Smooth muscle cell (in vitro differentiated cells): ENCODE measurements around the gene MYO7B. TPM values are rescaled to one million over a fixed set of nuclear protein-coding genes. Genes with fewer than 3 reads are reported as not detected.

Source experiments
- DNase-seq: peaks from one replicate; lab custom pipeline; 2025; ENCODE audit not compliant: unreplicated experiment; lab: John Stamatoyannopoulos, UW
- H2AFZ ChIP-seq: fragments of 200-600 bp; sonication (generic); 2 replicates; pipeline ENCODE4 v1.6.0; 2016; ENCODE audit warnings: antibody characterized with exemption, low read depth, mild to moderate bottlenecking
- H3F3A ChIP-seq: fragments of 200-600 bp; sonication (generic); 2 replicates; pipeline ENCODE4 v1.6.0; 2017; ENCODE audit warnings: antibody characterized with exemption, low read depth
- H3K27ac ChIP-seq: fragments of 200-600 bp; sonication (generic); 2 replicates; pipeline ENCODE4 v1.5.1; 2016; ENCODE audit warnings: low read depth, mild to moderate bottlenecking
- H3K27me3 ChIP-seq: fragments of 200-600 bp; sonication (generic); 2 replicates; pipeline ENCODE4 v1.6.1; 2016; ENCODE audit warnings: low read depth, mild to moderate bottlenecking
- H3K36me3 ChIP-seq: fragments of 200-600 bp; sonication (generic); 2 replicates; pipeline ENCODE4 v1.5.1; 2016; ENCODE audit warnings: low read depth
- H3K4me1 ChIP-seq: fragments of 200-600 bp; sonication (generic); 2 replicates; pipeline ENCODE4 v1.5.1; 2016; ENCODE audit warnings: low read depth
- H3K4me2 ChIP-seq: fragments of 200-600 bp; sonication (generic); 2 replicates; pipeline ENCODE4 v1.6.0; 2016; ENCODE audit warnings: mild to moderate bottlenecking
- H3K4me3 ChIP-seq: fragments of 200-600 bp; sonication (generic); 2 replicates; pipeline ENCODE4 v1.5.1; 2016; ENCODE audit warnings: mild to moderate bottlenecking
- H3K79me2 ChIP-seq: fragments of 200-600 bp; sonication (generic); 2 replicates; pipeline ENCODE4 v1.6.0; 2016; ENCODE audit warnings: low read depth, mild to moderate bottlenecking
- H3K9ac ChIP-seq: fragments of 200-600 bp; sonication (generic); 2 replicates; pipeline ENCODE4 v1.6.0; 2016; ENCODE audit warnings: low read depth
- H3K9me3 ChIP-seq: fragments of 200-600 bp; sonication (generic); replicated peaks from 2 replicates; pipeline ENCODE4 v1.5.1; 2016; ENCODE audit warnings: low read depth
- H4K20me1 ChIP-seq: fragments of 200-600 bp; sonication (generic); 2 replicates; pipeline ENCODE4 v1.6.0; 2016; ENCODE audit warnings: low read depth
- CTCF ChIP-seq: fragments of 200-600 bp; sonication (generic); IDR thresholded peaks from 2 replicates; pipeline ENCODE4 v1.5.1; 2017; ENCODE audit warnings: borderline replicate concordance, mild to moderate bottlenecking, antibody characterized with exemption; ENCODE audit not compliant: insufficient read depth, poor library complexity, severe bottlenecking
- WGBS: methylation state at CpG from one replicate; pipeline ENCODE4 v1.1.7; 2016; ENCODE audit warnings: low lambda C conversion rate; 5-methylcytosine and 5-hydroxymethylcytosine counted together
- polyA plus RNA-seq: library from polyadenylated mRNA; unstranded; fragments of >200 nt; fragmentation: Nextera tagmentation; extraction: Ambion mirVana; gene quantifications from 2 replicates; pipeline ENCODE4 v1.2.1, GENCODE V29; 2016
- total RNA-seq: library from RNA; depleted of rRNA; stranded (reverse); fragments of >200 nt; gene quantifications from 2 replicates; pipeline ENCODE4 v1.2.3, GENCODE V29; 2014

The MYO7B gene
- total and polyA plus RNA-seq, 2 experiments from 2014 or later: 0.09 to 0.35 TPM

GRCh38 chr2:127678531-127678930 is 143.0 kb downstream of the MYO7B start:
- Histone ChIP-seq H3K4me2 (no peak overlapping the region), H3K4me1 (peaks cover 7% of the 10 kb centered on the region), H3K36me3 (no peaks in the 10 kb centered on the region), H2AFZ (no peak overlapping the region), H4K20me1 (no peaks in the 10 kb centered on the region), H3K9me3 (no peaks in the 10 kb centered on the region), H3K27ac (no peak overlapping the region), H3K4me3 (no peak overlapping the region), H3F3A (peaks cover 10% of the 10 kb centered on the region), H3K27me3 (peaks cover 13% of the 10 kb centered on the region), H3K9ac (no peak overlapping the region), H3K79me2 (no peaks in the 10 kb centered on the region)
- TF ChIP-seq CTCF: no peak
- 90% methylated on average over 10 of the region's 10 CpGs for WGBS
- no peak for DNase-seq

GRCh38 chr2:127678991-127679390 is 143.5 kb downstream of the MYO7B start:
- Histone ChIP-seq H2AFZ (no peak overlapping the region), H3K27me3 (peaks cover 13% of the 10 kb centered on the region), H4K20me1 (no peaks in the 10 kb centered on the region), H3K9ac (no peak overlapping the region), H3K9me3 (no peaks in the 10 kb centered on the region), H3K27ac (no peak overlapping the region), H3K4me1 (peaks cover 7% of the 10 kb centered on the region), H3K4me2 (no peak overlapping the region), H3K79me2 (no peaks in the 10 kb centered on the region), H3F3A (peaks cover 12% of the 10 kb centered on the region), H3K4me3 (no peak overlapping the region), H3K36me3 (no peaks in the 10 kb centered on the region)
- no peak for TF ChIP-seq CTCF
- 89% methylated on average over 6 of the region's 6 CpGs for WGBS
- no peak for DNase-seq

GRCh38 chr2:127679680-127680361 is 144.3 kb downstream of the MYO7B start:
- WGBS: 92% methylated on average over 15 of the region's 15 CpGs

More at GRCh38 chr2:127679680-127680361, 144.3 kb downstream of the MYO7B start:
- H3K9me3 ChIP-seq: no peaks in the 10 kb centered on the region
- peaks cover 14% of the 10 kb centered on the region for H3F3A ChIP-seq
- no peaks in the 10 kb centered on the region for H3K79me2 ChIP-seq
- no peaks in the 10 kb centered on the region for H3K36me3 ChIP-seq
- no peak for DNase-seq
- H3K4me2 ChIP-seq: no peak overlapping the region
- H3K27me3 ChIP-seq: peaks cover 13% of the 10 kb centered on the region
- H4K20me1 ChIP-seq: no peaks in the 10 kb centered on the region
- no peak overlapping the region for H3K4me3 ChIP-seq
- no peak overlapping the region for H3K27ac ChIP-seq
- peaks cover 10% of the 10 kb centered on the region for H3K4me1 ChIP-seq
- H2AFZ ChIP-seq: no peak overlapping the region
- TF ChIP-seq CTCF: no peak
- H3K9ac ChIP-seq: no peak overlapping the region
